ENCODE results near the gene FHOD3. TPM values are rescaled to one million over a fixed set of nuclear protein-coding genes. Genes with fewer than 3 reads are reported as not detected.

Gene FHOD3
- total and polyA plus RNA-seq, 2 of the 8 experiments (the other 6 are each of a cell fraction or from before 2014, with no cell fraction given): 9.7 to 10.5 TPM

- H3K79me1 ChIP-seq (ENCODE audit: low read depth, low read length): no peaks in the 10 kb centered on the region
- H3K4me3 ChIP-seq (ENCODE audit: extremely low read depth in 1 of 4, insufficient read depth in 2 of 4, low read depth in 3 of 4, low read length in 4 of 4): no peak overlapping the region
- FAIRE-seq: no peak
- H2BK20ac ChIP-seq (ENCODE audit: low read length): no peak overlapping the region
- H2BK120ac ChIP-seq (replicated peaks; ENCODE audit: low read depth, low read length): no peak overlapping the region
- no peak for DNase-seq (ENCODE audit: low read depth in 1 of 2, low spot score in 2 of 2)
- no peak overlapping the region for H3K27ac ChIP-seq (ENCODE audit: low read depth, low read length)
- H2BK15ac ChIP-seq (ENCODE audit: low read length): no peak overlapping the region
- no peak overlapping the region for H2BK12ac ChIP-seq (ENCODE audit: low read depth, low read length)
- H3K9me3 ChIP-seq (ENCODE audit: insufficient read depth in 2 of 2, low read depth in 1 of 2, low read length in 1 of 2): no peaks in the 10 kb centered on the region
- no peak overlapping the region for H4K91ac ChIP-seq (replicated peaks; ENCODE audit: insufficient read length, low read length)
- no peaks in the 10 kb centered on the region for H4K20me1 ChIP-seq (replicated peaks in 1 of 2; ENCODE audit: control insufficient read depth in 1 of 2, insufficient read depth in 2 of 2, low read length in 2 of 2)
- no peak overlapping the region for H4K5ac ChIP-seq (ENCODE audit: insufficient read length, low read depth, low read length)
- no peak overlapping the region for H3K56ac ChIP-seq (replicated peaks; ENCODE audit: insufficient read length, low read depth, low read length)
- no peaks in the 10 kb centered on the region for H3K27me3 ChIP-seq (replicated peaks in 1 of 4; ENCODE audit: control insufficient read depth in 3 of 4, extremely low read depth in 1 of 4, insufficient read depth in 3 of 4, low read length in 3 of 4)
- H3K18ac ChIP-seq (ENCODE audit: extremely low read depth, low read length): no peak overlapping the region
- 81% methylated on average over 8 of the region's 8 CpGs; no CpG with 5 or more reads in 1 of the 2 experiments for WGBS, 2 experiments (ENCODE audit: extremely low coverage in 1 of 2, insufficient coverage in 1 of 2, insufficient read length in 1 of 2, insufficient replicate concordance in 2 of 2, low coverage in 1 of 2, low lambda C conversion rate in 2 of 2, missing lambda C conversion rate in 1 of 2)
- no peak overlapping the region for H3K14ac ChIP-seq (ENCODE audit: insufficient read length)
- no peak overlapping the region for H3K4me2 ChIP-seq (ENCODE audit: insufficient read depth in 1 of 2, low read depth in 2 of 2, low read length in 2 of 2)
- CTCF ChIA-PET (ENCODE audit: partially characterized antibody): interaction anchor here (0.9 to 2.3 kb wide), 7 partner anchors 10 to 439 kb away, joined by 3 to 7 read pairs (median 5); no protein-coding TSS in a partner anchor
- POLR2A ChIA-PET (ENCODE audit: partially characterized antibody): interaction anchor here (0.8 kb wide), 1 partner anchor 10 kb away, joined by 3 read pairs; no protein-coding TSS in a partner anchor
- H4K8ac ChIP-seq (ENCODE audit: extremely low read depth, insufficient read depth, low read length): no peak overlapping the region
- H3K79me2 ChIP-seq (ENCODE audit: control insufficient read depth in 1 of 2, insufficient read depth in 2 of 2, low read length in 2 of 2): no peaks in the 10 kb centered on the region
- no peak overlapping the region for H2BK5ac ChIP-seq (ENCODE audit: low read depth, low read length)
- H3K4me1 ChIP-seq (replicated peaks in 1 of 4; ENCODE audit: control insufficient read depth in 3 of 4, insufficient read depth in 4 of 4, low read length in 3 of 4): peaks cover 0 to 8% (median 3%) of the 10 kb centered on the region in 4 experiments; a peak in 3 of 7 replicates
- H2AFZ ChIP-seq (ENCODE audit: low read length): no peak overlapping the region
- H3K9ac ChIP-seq (replicated peaks in 1 of 4; ENCODE audit: extremely low read depth in 1 of 4, low read depth in 3 of 4, low read length in 3 of 4): no peak overlapping the region
- TF ChIP-seq BACH1 (IDR thresholded peaks at IDR 0.05; ENCODE audit: low read length): no peak
- peaks cover 2% of the 10 kb centered on the region; the same call in 1 of the 2 replicates for H3K23me2 ChIP-seq (ENCODE audit: low read depth, low read length)
- no peaks in the 10 kb centered on the region for H3K36me3 ChIP-seq (ENCODE audit: control insufficient read depth in 2 of 4, insufficient read depth in 4 of 4, low read length in 3 of 4)
- H3K23ac ChIP-seq (ENCODE audit: insufficient read length): no peak overlapping the region
- H3K4ac ChIP-seq (replicated peaks; ENCODE audit: insufficient read length, low read depth, low read length): no peak overlapping the region
- H2AK5ac ChIP-seq (ENCODE audit: low read depth, low read length): no peak overlapping the region
Observed at GRCh38 chr18:36533446-36534153, 236.1 kb downstream of the FHOD3 start.
